ENCODE results near the gene GCA. TPM values are rescaled to one million over a fixed set of nuclear protein-coding genes. Genes with fewer than 3 reads are reported as not detected.

Gene GCA
- polyA plus RNA-seq, 1 donor from 2014 or later: 45.3 TPM

- Histone ChIP-seq H3K9ac (ENCODE audit: low read length) (no peak overlapping the region), H3K4me2 (ENCODE audit: low read length) (no peak overlapping the region), H3K36me3 (ENCODE audit: insufficient read depth, low read length) (no peaks in the 10 kb centered on the region), H3K9me2 (ENCODE audit: insufficient read depth, low read length) (no peaks in the 10 kb centered on the region), H4K20me1 (ENCODE audit: insufficient read depth) (no peaks in the 10 kb centered on the region), H2AFZ (ENCODE audit: low read depth, low read length) (no peak overlapping the region), H3K27ac (ENCODE audit: low read length) (no peak overlapping the region), H3K4me3 (ENCODE audit: low read length) (no peak overlapping the region), H3K27me3 (ENCODE audit: insufficient read depth, low read depth, low read length) (no peaks in the 10 kb centered on the region), H3F3A (ENCODE audit: insufficient read depth, low read length, poor library complexity, severe bottlenecking) (no peaks in the 10 kb centered on the region), H3K9me3 (ENCODE audit: low read length) (no peaks in the 10 kb centered on the region), H3K79me2 (replicated peaks; ENCODE audit: insufficient read depth, low read length) (no peaks in the 10 kb centered on the region)
- no peak for TF ChIP-seq EP300 (conservative IDR thresholded peaks at IDR 0.05; ENCODE audit: poor library complexity, severe bottlenecking)
- TF ChIP-seq CTCF (IDR thresholded peaks at IDR 0.05; ENCODE audit: poor library complexity, severe bottlenecking): no peak
- TF ChIP-seq REST (IDR thresholded peaks at IDR 0.05; ENCODE audit: borderline replicate concordance): no peak
- no peak for TF ChIP-seq TAF1 (IDR thresholded peaks at IDR 0.05; ENCODE audit: low read depth)
- TF ChIP-seq RAD21 (conservative IDR thresholded peaks at IDR 0.05): no peak
- no peak for TF ChIP-seq SMC3 (conservative IDR thresholded peaks at IDR 0.05; ENCODE audit: poor library complexity)
- TF ChIP-seq POLR2AphosphoS5 (IDR thresholded peaks at IDR 0.05): no peak
- TF ChIP-seq EZH2 (IDR thresholded peaks at IDR 0.05; ENCODE audit: borderline replicate concordance, insufficient read depth, low read length, poor library complexity, severe bottlenecking): no peak
Measured at GRCh38 chr2:162324953-162325352, 19.0 kb upstream of the GCA start.

- Histone ChIP-seq H3K9me2 (ENCODE audit: insufficient read depth, low read length) (no peaks in the 10 kb centered on the region), H3K36me3 (ENCODE audit: insufficient read depth, low read length) (no peaks in the 10 kb centered on the region), H3K79me2 (replicated peaks; ENCODE audit: insufficient read depth, low read length) (no peaks in the 10 kb centered on the region), H3K9ac (ENCODE audit: low read length) (no peak overlapping the region), H3F3A (ENCODE audit: insufficient read depth, low read length, poor library complexity, severe bottlenecking) (no peaks in the 10 kb centered on the region), H4K20me1 (ENCODE audit: insufficient read depth) (no peaks in the 10 kb centered on the region), H3K27me3 (ENCODE audit: insufficient read depth, low read depth, low read length) (no peaks in the 10 kb centered on the region), H3K27ac (ENCODE audit: low read length) (no peak overlapping the region), H3K4me3 (ENCODE audit: low read length) (no peak overlapping the region), H2AFZ (ENCODE audit: low read depth, low read length) (no peak overlapping the region), H3K9me3 (ENCODE audit: low read length) (no peaks in the 10 kb centered on the region), H3K4me2 (ENCODE audit: low read length) (no peak overlapping the region)
- no peak for TF ChIP-seq TAF1 (IDR thresholded peaks at IDR 0.05; ENCODE audit: low read depth)
- no peak for TF ChIP-seq CTCF (IDR thresholded peaks at IDR 0.05; ENCODE audit: poor library complexity, severe bottlenecking)
- TF ChIP-seq SMC3 (conservative IDR thresholded peaks at IDR 0.05; ENCODE audit: poor library complexity): no peak
- TF ChIP-seq MXI1 (conservative IDR thresholded peaks at IDR 0.05; ENCODE audit: poor library complexity, severe bottlenecking): no peak
- no peak for TF ChIP-seq RAD21 (conservative IDR thresholded peaks at IDR 0.05)
- no peak for TF ChIP-seq EP300 (conservative IDR thresholded peaks at IDR 0.05; ENCODE audit: poor library complexity, severe bottlenecking)
- TF ChIP-seq EZH2 (IDR thresholded peaks at IDR 0.05; ENCODE audit: borderline replicate concordance, insufficient read depth, low read length, poor library complexity, severe bottlenecking): no peak
- no peak for TF ChIP-seq REST (IDR thresholded peaks at IDR 0.05; ENCODE audit: borderline replicate concordance)
- TF ChIP-seq POLR2AphosphoS5 (IDR thresholded peaks at IDR 0.05): no peak
Measured at GRCh38 chr2:162327134-162327769, 16.7 kb upstream of the GCA start.
